ENCODE data around the gene HOXA5. TPM values are rescaled to one million over a fixed set of nuclear protein-coding genes. Genes with fewer than 3 reads are reported as not detected.

HOXA5 gene
- total RNA-seq, 1 donor from 2014 or later, result 18.8 TPM

GRCh38 chr7:27156916-27157701, 13.6 kb upstream of the HOXA5 start:
- Histone ChIP-seq H3K36me3 (ENCODE audit: control insufficient read depth, insufficient read depth, low read length) (no peaks in the 10 kb centered on the region), H3K4me3 (ENCODE audit: low read depth, low read length) (peak overlapping the region; percentile 76), H3K27me3 (ENCODE audit: control insufficient read depth, insufficient read depth, low read length) (no peaks in the 10 kb centered on the region)
- TF ChIP-seq CTCF (IDR thresholded peaks at IDR 0.05; ENCODE audit: insufficient read depth, low read length, poor library complexity, severe bottlenecking), result no peak
- DNase-seq (ENCODE audit: low read depth), result no peak

- no peaks in the 10 kb centered on the region for H3K36me3 ChIP-seq (ENCODE audit: control insufficient read depth, insufficient read depth, low read length)
- peak within 1 kb of the TSS; percentile 76 for H3K4me3 ChIP-seq (ENCODE audit: low read depth, low read length)
- no peaks in the 10 kb centered on the region for H3K27me3 ChIP-seq (ENCODE audit: control insufficient read depth, insufficient read depth, low read length)
- TF ChIP-seq CTCF (IDR thresholded peaks at IDR 0.05; ENCODE audit: insufficient read depth, low read length, poor library complexity, severe bottlenecking), result no peak
- no peak for DNase-seq (ENCODE audit: low read depth)
Measured at GRCh38 chr7:27156508-27156898, 13.0 kb upstream of the HOXA5 start, which contains the start of gene HOXA7. Gene HOXA7, minus strand, starts transcription at chr7:27156675. Its CDS starts 130 bp downstream, at chr7:27156545.

- no peaks in the 10 kb centered on the region for H3K27me3 ChIP-seq (ENCODE audit: control insufficient read depth, insufficient read depth, low read length)
- TF ChIP-seq CTCF (IDR thresholded peaks at IDR 0.05; ENCODE audit: insufficient read depth, low read length, poor library complexity, severe bottlenecking), result no peak
- no peaks in the 10 kb centered on the region for H3K36me3 ChIP-seq (ENCODE audit: control insufficient read depth, insufficient read depth, low read length)
- peak overlapping the region; percentile 76 for H3K4me3 ChIP-seq (ENCODE audit: low read depth, low read length)
- DNase-seq (ENCODE audit: low read depth), result no peak
Measured at GRCh38 chr7:27155816-27156507, 12.5 kb upstream of the HOXA5 start.

- no peak for TF ChIP-seq CTCF (IDR thresholded peaks at IDR 0.05; ENCODE audit: insufficient read depth, low read length, poor library complexity, severe bottlenecking)
- H3K27me3 ChIP-seq (ENCODE audit: control insufficient read depth, insufficient read depth, low read length), result no peaks in the 10 kb centered on the region
- peak overlapping the region; percentile 76 for H3K4me3 ChIP-seq (ENCODE audit: low read depth, low read length)
- no peak for DNase-seq (ENCODE audit: low read depth)
- H3K36me3 ChIP-seq (ENCODE audit: control insufficient read depth, insufficient read depth, low read length), result no peaks in the 10 kb centered on the region
Measured at GRCh38 chr7:27154901-27155815, 11.7 kb upstream of the HOXA5 start.

GRCh38 chr7:27154369-27154768, 10.9 kb upstream of the HOXA5 start:
- no peak for TF ChIP-seq CTCF (IDR thresholded peaks at IDR 0.05; ENCODE audit: insufficient read depth, low read length, poor library complexity, severe bottlenecking)
- Histone ChIP-seq H3K36me3 (ENCODE audit: control insufficient read depth, insufficient read depth, low read length) (no peaks in the 10 kb centered on the region), H3K4me3 (ENCODE audit: low read depth, low read length) (peak overlapping the region; percentile 76), H3K27me3 (ENCODE audit: control insufficient read depth, insufficient read depth, low read length) (no peaks in the 10 kb centered on the region)
- DNase-seq (ENCODE audit: low read depth), result no peak
